22Rv1 (cell line): Measurements from ENCODE around the gene HOXC4.

Experiments used
- ZFX ChIP-seq: fragments of 450-650 bp; IDR thresholded peaks from 2 replicates; pipeline ENCODE4 v1.6.1; 2017; ENCODE audit warnings: antibody characterized with exemption, borderline replicate concordance
- TF ChIP-seq, protein P1 (sequence below): fragments of 450-650 bp; IDR thresholded peaks from 2 replicates; pipeline ENCODE4 v1.5.1; 2017; ENCODE audit warnings: mild to moderate bottlenecking

DNA sequence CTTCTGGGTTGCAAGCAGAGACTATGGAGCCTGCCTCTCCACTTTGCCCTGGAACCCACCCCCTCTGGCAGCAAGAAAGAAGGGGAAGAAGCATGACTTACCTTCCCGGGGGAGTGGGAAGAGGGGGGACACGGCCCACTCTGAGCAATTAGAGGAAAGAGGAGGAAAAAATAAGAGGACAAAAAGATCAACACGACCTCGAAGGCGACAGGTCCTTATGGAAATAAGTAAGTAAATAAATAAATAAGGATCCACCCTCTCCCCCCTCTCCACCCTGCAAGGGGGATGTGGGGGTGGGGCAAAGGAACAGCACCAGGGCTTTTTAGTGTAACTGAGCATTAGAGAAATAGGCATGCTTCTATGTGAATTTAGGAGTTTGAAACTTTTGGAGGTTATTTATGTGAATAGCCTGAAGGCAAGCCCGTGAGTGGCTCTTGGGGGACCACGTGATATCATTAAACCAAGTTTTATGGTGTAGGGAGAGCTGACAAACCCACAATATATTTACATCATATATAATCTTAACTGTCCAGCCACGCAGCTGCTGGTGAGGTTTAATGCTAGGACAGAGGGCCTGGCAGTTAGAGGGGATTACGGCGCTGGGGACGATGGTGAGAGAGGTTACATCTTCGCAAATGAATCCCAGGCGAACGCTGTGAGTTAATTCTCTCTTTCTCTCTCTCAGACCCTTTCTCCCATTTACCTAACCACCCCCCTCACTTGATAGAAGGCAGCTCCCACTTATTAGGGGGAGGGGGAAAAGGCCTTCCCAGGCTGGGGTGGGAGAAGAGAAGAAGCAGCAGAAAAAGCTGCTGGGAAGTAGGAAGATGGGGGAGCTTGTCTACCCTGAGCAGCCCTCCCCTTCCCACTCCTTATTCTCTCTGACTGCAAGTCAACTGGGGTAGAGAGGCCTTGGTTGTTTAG lies 16.0 kb upstream of the HOXC4 start:
- TF ChIP-seq, protein P1, sequence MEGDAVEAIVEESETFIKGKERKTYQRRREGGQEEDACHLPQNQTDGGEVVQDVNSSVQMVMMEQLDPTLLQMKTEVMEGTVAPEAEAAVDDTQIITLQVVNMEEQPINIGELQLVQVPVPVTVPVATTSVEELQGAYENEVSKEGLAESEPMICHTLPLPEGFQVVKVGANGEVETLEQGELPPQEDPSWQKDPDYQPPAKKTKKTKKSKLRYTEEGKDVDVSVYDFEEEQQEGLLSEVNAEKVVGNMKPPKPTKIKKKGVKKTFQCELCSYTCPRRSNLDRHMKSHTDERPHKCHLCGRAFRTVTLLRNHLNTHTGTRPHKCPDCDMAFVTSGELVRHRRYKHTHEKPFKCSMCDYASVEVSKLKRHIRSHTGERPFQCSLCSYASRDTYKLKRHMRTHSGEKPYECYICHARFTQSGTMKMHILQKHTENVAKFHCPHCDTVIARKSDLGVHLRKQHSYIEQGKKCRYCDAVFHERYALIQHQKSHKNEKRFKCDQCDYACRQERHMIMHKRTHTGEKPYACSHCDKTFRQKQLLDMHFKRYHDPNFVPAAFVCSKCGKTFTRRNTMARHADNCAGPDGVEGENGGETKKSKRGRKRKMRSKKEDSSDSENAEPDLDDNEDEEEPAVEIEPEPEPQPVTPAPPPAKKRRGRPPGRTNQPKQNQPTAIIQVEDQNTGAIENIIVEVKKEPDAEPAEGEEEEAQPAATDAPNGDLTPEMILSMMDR, result no peak
- TF ChIP-seq ZFX, result no peak
